CD4-positive, alpha-beta T cell treated with Interleukin-15 for 4 hours (primary cell): ENCODE results near the gene KAZN.
"Not testable (repeated sequence)": the region's sequence is repeated elsewhere in the genome, so short reads cannot be mapped to it uniquely, and the experiment has no call there.

Source experiments
- DNase-seq: peaks from one replicate; pipeline ENCODE4 v3.0.0-alpha.2; 2020; ENCODE audit warnings: low spot score

The KAZN gene

GRCh38 chr1:14958249-14959058 lies 360.0 kb downstream of the KAZN start:
- no peak for DNase-seq

- DNase-seq: no peak
Observed at GRCh38 chr1:14959059-14959694, 360.7 kb downstream of the KAZN start.

DNA sequence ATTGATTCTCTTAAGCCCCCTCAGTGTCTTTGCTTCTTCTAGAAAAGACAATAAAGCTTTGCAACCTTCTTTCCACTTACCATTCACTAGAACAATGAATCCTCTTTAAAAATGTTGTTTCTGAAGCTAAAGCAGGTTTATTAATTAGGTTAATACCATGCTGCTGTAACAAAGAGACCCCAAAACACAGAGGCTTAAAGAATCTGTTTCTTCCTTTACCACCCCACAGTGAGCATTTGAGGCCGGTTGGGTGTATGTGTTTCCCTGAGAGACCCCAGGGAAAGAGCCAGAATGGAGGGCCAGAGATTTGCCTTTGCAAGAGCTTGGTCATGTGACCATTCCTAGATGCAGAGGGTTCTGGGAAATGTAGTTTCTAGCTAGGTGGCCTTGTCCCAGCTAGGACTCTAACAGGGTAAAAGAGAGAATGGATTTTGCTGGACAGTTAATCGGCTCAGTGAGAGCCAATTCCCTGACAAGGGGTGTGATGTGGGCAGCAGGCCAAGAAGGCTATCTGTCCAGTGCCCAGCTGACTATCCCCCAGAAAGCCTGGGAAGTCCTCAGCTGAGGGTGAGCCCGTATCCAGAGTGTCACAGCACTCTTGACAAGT lies 363.3 kb downstream of the KAZN start:
- DNase-seq: no peak

DNA sequence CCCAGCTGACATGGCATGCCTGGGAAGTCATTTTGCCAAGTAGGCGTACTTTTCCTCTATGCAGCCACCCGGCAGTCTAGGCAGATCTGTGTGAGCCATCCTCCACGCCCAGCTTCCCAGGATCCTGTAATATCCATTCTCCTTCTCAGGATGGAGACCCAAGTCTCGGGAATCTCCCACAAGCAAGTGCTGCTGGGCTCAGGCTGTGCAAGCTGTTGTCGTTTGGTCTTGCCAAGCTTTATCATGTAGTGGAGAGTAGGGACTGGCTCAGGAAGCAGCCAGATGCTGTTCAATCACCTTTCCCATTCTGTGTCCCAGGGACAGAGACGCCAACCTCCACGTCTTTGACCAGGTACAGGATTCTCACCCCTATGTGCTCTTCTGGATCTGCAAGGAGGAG lies 363.9 kb downstream of the KAZN start:
- no peak for DNase-seq

- DNase-seq: not testable (repeated sequence)
Observed at GRCh38 chr1:14963791-14964710, 365.6 kb downstream of the KAZN start.

DNA sequence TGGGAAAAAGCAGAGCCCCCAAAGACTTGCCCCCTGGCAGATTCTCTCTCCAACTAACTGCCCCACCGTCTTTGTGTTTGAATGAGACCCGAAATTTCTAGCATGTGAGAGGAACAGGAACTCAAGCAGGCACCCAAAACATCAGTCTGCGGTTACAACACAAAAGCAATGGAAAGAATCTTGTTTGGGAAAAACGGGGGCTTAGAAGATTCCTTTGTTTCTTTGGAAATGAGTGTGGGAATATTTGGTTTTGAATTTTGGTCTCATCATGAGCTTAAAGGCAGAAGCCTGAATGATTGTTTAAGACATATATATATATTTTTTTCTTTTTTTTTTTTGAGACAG lies 366.2 kb downstream of the KAZN start:
- no peak for DNase-seq

DNA sequence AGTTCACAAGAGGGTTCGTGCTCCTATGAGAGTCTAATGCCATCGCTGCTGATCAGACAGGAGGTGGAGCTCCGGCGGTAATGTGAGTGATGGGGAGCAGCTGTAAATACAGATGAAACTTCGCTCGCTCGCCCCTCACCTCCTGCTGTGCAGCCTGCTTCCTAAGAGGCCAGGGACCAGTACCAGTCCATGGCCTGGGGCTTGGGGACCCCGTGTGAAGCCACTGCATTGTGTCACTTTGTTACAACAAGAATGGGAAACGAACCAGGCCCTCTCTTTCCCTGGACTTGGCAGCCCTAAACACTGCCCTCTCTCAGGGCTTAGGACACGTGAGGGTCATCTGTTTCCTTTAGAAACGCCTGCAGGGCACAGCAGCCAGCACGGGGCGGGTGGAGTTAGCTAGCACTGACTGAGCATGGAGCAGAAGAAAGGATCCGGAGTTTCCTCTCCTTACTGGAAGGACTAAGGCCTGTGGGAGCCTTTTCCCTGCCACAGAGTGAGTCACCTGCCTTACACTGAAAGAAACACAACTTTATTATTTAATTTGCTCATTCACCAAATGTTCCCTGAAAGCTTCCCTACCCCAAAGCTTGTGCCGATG lies 369.9 kb downstream of the KAZN start:
- DNase-seq: no peak

GRCh38 chr1:14969006-14969405 lies 370.5 kb downstream of the KAZN start:
- DNase-seq: no peak

DNA sequence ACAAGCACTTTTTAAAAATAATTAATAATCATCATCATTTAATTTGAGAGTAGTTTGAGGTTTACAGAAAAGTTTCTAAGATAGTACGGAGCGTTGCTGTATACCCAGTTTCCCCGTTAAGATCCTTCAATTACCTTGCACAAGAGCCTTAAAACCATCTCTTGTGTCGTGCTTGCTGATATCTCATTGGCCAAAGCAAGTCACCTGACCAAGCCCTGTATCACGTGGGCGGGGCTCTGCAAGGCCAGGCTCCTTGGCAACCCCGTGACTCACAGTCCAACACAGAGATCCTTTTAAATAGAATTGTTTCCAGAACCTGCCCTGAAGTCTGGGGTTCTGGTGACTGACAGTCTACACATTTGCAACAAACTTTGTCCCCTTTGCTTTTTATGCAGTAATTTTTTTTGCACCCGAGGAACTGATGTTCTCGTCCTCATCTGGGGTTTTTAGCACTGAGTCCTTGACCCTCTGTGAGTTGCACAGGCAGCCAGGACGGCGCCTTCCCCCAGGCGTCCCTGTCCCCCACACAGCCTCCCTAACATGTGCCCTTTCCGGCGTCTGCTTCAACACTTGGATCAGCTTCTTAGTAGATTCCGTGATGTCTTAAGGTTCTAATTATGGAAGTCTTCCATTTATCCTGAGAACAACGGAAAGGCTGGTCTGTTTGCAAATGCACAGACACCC lies 371.8 kb downstream of the KAZN start:
- no peak for DNase-seq

DNA sequence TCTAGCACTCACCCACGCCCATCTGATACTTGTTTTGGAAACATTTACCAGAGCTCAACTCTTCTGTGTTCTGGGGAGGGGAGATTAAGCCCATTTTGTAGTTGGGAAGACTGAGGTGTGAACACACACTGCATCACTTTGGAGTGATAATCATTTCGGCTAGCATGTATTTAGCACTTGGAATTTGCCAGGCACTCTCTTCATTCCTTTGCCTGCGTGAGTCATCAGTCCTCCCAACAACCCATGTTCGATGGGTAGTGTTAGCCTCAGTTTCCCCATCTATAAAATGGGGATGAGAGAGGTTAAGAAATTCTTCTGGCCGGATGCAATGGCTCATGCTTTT lies 372.3 kb downstream of the KAZN start:
- DNase-seq: no peak

GRCh38 chr1:14971221-14971620 lies 372.7 kb downstream of the KAZN start:
- DNase-seq: no peak

DNA sequence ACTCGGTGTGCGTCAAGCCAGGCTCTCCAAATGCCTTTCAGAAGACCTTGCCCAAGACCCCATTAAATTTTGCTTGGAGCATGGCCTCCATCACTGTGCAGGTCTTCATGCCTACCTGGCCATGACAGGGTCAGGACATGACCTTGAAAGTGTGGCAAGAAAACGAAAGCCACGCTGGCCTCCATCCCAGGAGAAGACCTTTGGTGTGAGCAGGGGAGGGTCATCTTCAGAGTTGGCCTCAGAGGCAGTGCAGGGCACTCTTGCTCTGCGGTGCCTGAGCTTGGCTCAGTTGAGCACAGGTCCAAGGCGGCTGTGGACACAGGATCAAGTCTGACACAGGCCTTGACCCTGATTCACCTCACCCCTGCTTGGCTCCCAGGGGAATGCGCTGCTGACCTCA lies 373.6 kb downstream of the KAZN start:
- no peak for DNase-seq

GRCh38 chr1:14973773-14974172 lies 375.3 kb downstream of the KAZN start:
- DNase-seq: no peak

DNA sequence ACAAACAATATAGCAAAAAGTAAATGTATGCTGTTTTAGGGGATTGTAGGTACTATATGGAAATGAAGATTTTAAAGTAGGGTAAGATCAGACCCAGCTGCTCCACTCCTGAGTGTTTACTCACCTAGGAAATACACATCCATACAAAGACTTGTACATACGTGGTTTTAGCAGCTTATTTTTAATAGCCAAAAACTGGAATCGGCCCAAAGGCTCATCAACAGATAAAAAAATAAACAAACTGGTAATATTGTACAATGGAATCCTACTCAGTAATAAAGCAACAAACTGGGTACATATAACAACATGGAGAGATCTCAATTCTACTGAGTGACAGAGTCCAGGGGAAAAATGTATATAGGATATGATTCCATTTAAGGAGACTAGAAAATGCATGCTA lies 375.9 kb downstream of the KAZN start:
- no peak for DNase-seq

- DNase-seq: no peak
Observed at GRCh38 chr1:14975119-14975518, 376.6 kb downstream of the KAZN start.

DNA sequence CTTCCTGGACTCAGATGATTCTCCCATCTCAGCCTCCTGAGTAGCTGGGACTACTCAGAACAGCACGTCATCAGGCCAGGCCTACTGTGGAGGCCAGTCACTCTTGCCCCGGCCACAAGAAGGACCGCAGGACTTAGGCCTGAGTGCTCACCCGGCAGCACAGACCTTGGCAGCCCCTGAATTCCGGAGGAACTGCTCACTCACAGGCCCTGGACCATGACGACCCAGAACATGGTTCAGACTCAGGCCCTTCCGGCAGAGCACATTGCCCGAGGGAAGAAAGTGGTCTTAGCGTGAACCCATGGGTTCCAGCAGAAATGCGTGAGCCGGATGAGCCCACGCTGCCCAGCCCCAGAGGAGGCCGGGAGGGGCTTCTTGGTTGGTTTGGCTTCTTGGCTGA lies 377.8 kb downstream of the KAZN start:
- no peak for DNase-seq

DNA sequence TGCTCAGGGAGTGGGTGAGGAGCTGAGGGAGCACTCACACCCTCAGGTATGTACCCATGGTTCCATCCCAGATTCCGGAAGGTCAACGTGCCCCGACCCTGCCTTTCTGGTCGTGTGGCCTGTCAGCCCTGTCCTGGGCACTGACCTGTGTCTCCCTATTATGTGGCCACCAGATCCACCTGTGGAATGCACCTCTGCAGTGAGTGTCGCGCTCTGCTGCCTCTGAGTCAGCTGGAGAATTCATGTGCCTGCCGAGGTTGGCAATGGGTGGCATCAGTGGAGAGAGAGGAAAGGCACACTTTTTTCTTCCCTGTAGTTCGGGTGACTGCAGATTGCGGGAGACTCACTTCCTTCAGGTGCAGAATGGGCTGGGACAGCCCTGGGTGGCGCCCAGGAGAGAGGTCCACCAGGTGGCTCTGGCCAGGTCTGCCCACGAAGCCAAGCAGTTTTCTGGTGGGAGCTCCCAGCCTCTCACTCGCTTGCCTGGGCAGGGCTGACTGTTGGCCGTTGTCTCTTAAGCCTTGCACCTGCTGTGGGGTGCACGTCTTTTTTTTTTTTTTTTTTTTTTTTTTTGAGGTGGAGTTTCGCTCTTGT lies 378.9 kb downstream of the KAZN start:
- no peak for DNase-seq

DNA sequence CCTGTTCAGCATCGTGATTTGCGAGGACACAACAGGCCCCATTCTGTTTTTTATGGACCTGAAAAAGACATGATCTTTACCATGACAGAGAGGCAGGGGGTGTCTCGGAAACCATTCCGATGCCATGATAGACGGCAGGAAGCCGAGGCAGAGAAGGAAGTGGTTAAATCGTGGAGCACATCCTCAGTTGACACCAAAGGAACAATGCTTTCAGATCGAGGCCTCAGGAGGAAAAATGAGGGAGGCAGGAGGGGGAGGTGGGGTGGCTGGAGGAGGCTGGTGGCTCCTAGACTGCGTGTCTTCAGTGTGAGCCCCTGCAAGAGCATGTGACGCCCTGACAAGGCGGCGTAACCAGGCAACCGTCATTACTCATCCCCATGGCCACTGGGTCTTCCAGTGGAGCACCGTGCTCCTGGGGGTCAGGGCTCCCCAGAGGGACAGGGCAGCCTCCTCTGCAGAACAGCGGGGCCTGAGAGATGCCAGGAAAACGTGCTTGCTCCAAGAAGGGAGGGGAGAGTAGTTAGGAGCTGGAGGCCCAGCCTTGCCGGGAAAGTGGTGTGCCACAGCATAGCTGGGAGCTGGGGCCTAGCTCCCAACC lies 382.2 kb downstream of the KAZN start:
- no peak for DNase-seq

DNA sequence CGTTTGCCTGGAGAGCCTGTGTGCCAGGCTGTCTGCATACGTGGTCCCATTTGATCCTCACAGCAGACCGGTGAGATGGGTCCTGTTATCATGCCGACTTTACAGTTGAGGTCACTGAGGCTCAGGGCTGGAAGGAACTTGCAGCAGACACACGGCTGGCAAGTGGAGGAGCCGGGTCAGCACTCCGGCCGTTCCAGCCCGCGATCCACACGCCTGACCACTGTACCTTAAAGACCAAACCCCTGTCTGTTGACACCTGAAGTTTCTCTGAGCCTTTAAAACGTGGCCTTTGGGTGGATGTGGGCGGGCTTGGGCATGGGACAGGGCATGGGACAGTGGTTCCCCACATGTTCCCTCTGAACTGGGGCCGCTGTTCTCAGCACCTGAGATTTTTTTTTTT lies 383.5 kb downstream of the KAZN start:
- DNase-seq: no peak

GRCh38 chr1:14983277-14983676 lies 384.8 kb downstream of the KAZN start:
- no peak for DNase-seq

DNA sequence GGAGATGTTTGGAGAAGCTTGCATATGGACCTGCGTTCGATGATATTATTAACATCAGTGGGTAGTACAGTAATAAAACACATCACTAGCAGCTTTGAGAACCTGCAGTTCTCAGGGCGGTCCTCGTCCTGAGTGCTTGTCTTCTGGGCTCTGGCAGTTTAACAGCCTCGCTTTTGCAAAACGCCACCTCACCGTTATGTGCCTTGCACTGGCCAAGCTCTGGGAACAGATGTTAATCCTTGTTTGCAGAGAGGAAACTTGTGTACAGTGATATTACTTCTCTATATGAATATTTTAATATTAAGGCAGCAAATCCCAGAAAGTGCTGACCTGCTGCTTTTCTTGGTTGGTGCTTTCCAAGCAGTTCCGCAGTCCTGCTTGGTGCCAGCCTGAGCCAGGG lies 387.7 kb downstream of the KAZN start:
- DNase-seq: no peak
